Esophagus muscularis mucosa (tissue), 3 donors: ENCODE measurements around the gene VWA1.

Experiments used
- POLR2A ChIP-seq: fragments of 450-650 bp; IDR thresholded peaks from one replicate; pipeline ENCODE4 v1.6.1; 2017; ENCODE audit warnings: antibody characterized with exemption, moderate library complexity, mild to moderate bottlenecking, low read depth
- POLR2AphosphoS5 ChIP-seq, 2 donors: sonication (generic); formaldehyde crosslinking; IDR thresholded peaks; one replicate each; pipeline ENCODE4 v1.6.1; 2017; ENCODE audit warnings: antibody characterized with exemption in 2 of 2
- TF ChIP-seq, protein P1 (sequence below), 3 experiments: fragments of 200-600 bp in 2 of 3; fragments of 450-650 bp in 1 of 3; sonication (generic) in 2 of 3; IDR thresholded peaks; one replicate each; pipeline ENCODE4 v1.5.1; 2017 to 2019; ENCODE audit warnings: antibody characterized with exemption in 3 of 3, mild to moderate bottlenecking in 2 of 3, moderate library complexity in 1 of 3

DNA sequence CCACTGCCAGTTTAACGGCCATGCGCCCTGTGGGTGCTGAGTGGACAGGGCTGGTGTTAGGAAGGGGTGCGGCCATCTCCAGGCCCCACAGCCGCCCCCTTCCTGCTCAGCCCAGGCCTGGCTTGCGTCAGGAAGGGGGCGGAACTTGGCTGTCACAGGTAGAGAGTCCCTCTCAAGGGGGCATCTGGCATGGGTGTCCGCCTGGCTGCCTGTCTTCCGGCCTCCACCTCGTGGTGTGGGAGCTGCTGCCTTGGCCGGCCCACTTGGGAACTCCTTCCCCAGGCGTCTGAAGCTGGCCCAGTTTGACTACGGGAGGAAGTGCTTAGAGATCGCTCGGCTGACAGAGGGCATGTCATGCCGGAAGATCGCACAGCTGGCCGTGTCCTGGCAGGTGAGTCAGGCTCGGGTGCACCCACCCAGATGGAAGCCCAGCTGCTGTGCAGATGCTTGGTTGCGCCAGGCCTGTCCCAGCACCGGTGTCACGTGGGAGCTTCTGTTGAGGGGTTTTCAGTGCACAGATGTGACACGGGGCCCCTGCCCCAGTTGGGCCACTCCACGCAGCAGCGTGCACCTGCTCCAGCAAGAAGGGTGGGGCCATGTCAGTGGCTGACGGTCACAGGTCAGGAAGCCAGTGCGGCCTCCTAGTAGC is 27.0 kb downstream of the VWA1 start:
- TF ChIP-seq, protein P1, sequence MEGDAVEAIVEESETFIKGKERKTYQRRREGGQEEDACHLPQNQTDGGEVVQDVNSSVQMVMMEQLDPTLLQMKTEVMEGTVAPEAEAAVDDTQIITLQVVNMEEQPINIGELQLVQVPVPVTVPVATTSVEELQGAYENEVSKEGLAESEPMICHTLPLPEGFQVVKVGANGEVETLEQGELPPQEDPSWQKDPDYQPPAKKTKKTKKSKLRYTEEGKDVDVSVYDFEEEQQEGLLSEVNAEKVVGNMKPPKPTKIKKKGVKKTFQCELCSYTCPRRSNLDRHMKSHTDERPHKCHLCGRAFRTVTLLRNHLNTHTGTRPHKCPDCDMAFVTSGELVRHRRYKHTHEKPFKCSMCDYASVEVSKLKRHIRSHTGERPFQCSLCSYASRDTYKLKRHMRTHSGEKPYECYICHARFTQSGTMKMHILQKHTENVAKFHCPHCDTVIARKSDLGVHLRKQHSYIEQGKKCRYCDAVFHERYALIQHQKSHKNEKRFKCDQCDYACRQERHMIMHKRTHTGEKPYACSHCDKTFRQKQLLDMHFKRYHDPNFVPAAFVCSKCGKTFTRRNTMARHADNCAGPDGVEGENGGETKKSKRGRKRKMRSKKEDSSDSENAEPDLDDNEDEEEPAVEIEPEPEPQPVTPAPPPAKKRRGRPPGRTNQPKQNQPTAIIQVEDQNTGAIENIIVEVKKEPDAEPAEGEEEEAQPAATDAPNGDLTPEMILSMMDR (IDR thresholded peaks at IDR 0.05), result no peak
- TF ChIP-seq POLR2AphosphoS5 (IDR thresholded peaks at IDR 0.05) (no peak), POLR2A (no peak)
